ENCODE measurements around the gene PHF21A.

The PHF21A gene

GRCh38 chr11:46121301-46121723, at the start of gene PHF21A:
Gene PHF21A (minus strand): TSS chr11:46121454. CDS start chr11:46084219, 37,235 bp downstream.
- no peaks in the 10 kb centered on the region for H3K27me3 ChIP-seq (ENCODE audit: insufficient read depth, low read length)
- H3K36me3 ChIP-seq (ENCODE audit: insufficient read depth, low read length): no peaks in the 10 kb centered on the region
- peak within 1 kb of the TSS; percentile 53 for H2AFZ ChIP-seq (ENCODE audit: low read length, unreplicated experiment)
- peak within 1 kb of the TSS; percentile 65 for H3K27ac ChIP-seq (ENCODE audit: low read depth, low read length)
- peaks cover 35% of the 10 kb centered on the region for H3K79me2 ChIP-seq (ENCODE audit: control insufficient read depth, insufficient read depth, low read length, unreplicated experiment)
- H3K4me3 ChIP-seq (ENCODE audit: low read depth, low read length): peak within 1 kb of the TSS; percentile 96
- H3K4me1 ChIP-seq (ENCODE audit: control insufficient read depth, insufficient read depth, low read length, unreplicated experiment): peaks cover 23% of the 10 kb centered on the region

GRCh38 chr11:46170797-46171196, 49.5 kb upstream of the PHF21A start:
- Histone ChIP-seq H3K27ac (ENCODE audit: low read depth, low read length) (no peak overlapping the region), H3K79me2 (ENCODE audit: control insufficient read depth, insufficient read depth, low read length, unreplicated experiment) (no peaks in the 10 kb centered on the region), H3K4me1 (ENCODE audit: control insufficient read depth, insufficient read depth, low read length, unreplicated experiment) (no peaks in the 10 kb centered on the region), H3K36me3 (ENCODE audit: insufficient read depth, low read length) (no peaks in the 10 kb centered on the region), H3K27me3 (ENCODE audit: insufficient read depth, low read length) (peaks cover 18% of the 10 kb centered on the region), H3K4me3 (ENCODE audit: low read depth, low read length) (no peak overlapping the region), H2AFZ (ENCODE audit: low read length, unreplicated experiment) (no peak overlapping the region)

- H3K4me1 ChIP-seq (ENCODE audit: control insufficient read depth, insufficient read depth, low read length, unreplicated experiment): no peaks in the 10 kb centered on the region
- H3K27me3 ChIP-seq (ENCODE audit: insufficient read depth, low read length): peaks cover 62% of the 10 kb centered on the region
- no peak overlapping the region for H3K4me3 ChIP-seq (ENCODE audit: low read depth, low read length)
- H3K27ac ChIP-seq (ENCODE audit: low read depth, low read length): no peak overlapping the region
- H3K79me2 ChIP-seq (ENCODE audit: control insufficient read depth, insufficient read depth, low read length, unreplicated experiment): no peaks in the 10 kb centered on the region
- H2AFZ ChIP-seq (ENCODE audit: low read length, unreplicated experiment): no peak overlapping the region
- H3K36me3 ChIP-seq (ENCODE audit: insufficient read depth, low read length): no peaks in the 10 kb centered on the region
Observed at GRCh38 chr11:46162700-46163099, 41.4 kb upstream of the PHF21A start.

GRCh38 chr11:46161201-46161600, 39.9 kb upstream of the PHF21A start:
- H3K79me2 ChIP-seq (ENCODE audit: control insufficient read depth, insufficient read depth, low read length, unreplicated experiment): no peaks in the 10 kb centered on the region
- H3K4me1 ChIP-seq (ENCODE audit: control insufficient read depth, insufficient read depth, low read length, unreplicated experiment): no peaks in the 10 kb centered on the region
- no peak overlapping the region for H2AFZ ChIP-seq (ENCODE audit: low read length, unreplicated experiment)
- no peak overlapping the region for H3K27ac ChIP-seq (ENCODE audit: low read depth, low read length)
- H3K36me3 ChIP-seq (ENCODE audit: insufficient read depth, low read length): no peaks in the 10 kb centered on the region
- H3K4me3 ChIP-seq (ENCODE audit: low read depth, low read length): no peak overlapping the region
- H3K27me3 ChIP-seq (ENCODE audit: insufficient read depth, low read length): peaks cover 66% of the 10 kb centered on the region

GRCh38 chr11:46160100-46160499, 38.8 kb upstream of the PHF21A start:
- Histone ChIP-seq H3K36me3 (ENCODE audit: insufficient read depth, low read length) (no peaks in the 10 kb centered on the region), H3K27ac (ENCODE audit: low read depth, low read length) (no peak overlapping the region), H3K27me3 (ENCODE audit: insufficient read depth, low read length) (peaks cover 63% of the 10 kb centered on the region), H3K4me3 (ENCODE audit: low read depth, low read length) (no peak overlapping the region), H3K79me2 (ENCODE audit: control insufficient read depth, insufficient read depth, low read length, unreplicated experiment) (no peaks in the 10 kb centered on the region), H3K4me1 (ENCODE audit: control insufficient read depth, insufficient read depth, low read length, unreplicated experiment) (no peaks in the 10 kb centered on the region), H2AFZ (ENCODE audit: low read length, unreplicated experiment) (no peak overlapping the region)

GRCh38 chr11:46159680-46160079, 38.4 kb upstream of the PHF21A start:
- Histone ChIP-seq H2AFZ (ENCODE audit: low read length, unreplicated experiment) (no peak overlapping the region), H3K4me1 (ENCODE audit: control insufficient read depth, insufficient read depth, low read length, unreplicated experiment) (no peaks in the 10 kb centered on the region), H3K4me3 (ENCODE audit: low read depth, low read length) (no peak overlapping the region)

GRCh38 chr11:46149826-46150225, 28.6 kb upstream of the PHF21A start:
- H3K27me3 ChIP-seq (ENCODE audit: insufficient read depth, low read length): peaks cover 10% of the 10 kb centered on the region; the same call in 1 of the 2 replicates
- H3K36me3 ChIP-seq (ENCODE audit: insufficient read depth, low read length): no peaks in the 10 kb centered on the region
- no peak overlapping the region for H3K4me3 ChIP-seq (ENCODE audit: low read depth, low read length)
- H3K79me2 ChIP-seq (ENCODE audit: control insufficient read depth, insufficient read depth, low read length, unreplicated experiment): no peaks in the 10 kb centered on the region
- H2AFZ ChIP-seq (ENCODE audit: low read length, unreplicated experiment): no peak overlapping the region
- no peaks in the 10 kb centered on the region for H3K4me1 ChIP-seq (ENCODE audit: control insufficient read depth, insufficient read depth, low read length, unreplicated experiment)
- no peak overlapping the region for H3K27ac ChIP-seq (ENCODE audit: low read depth, low read length)

More at GRCh38 chr11:46159680-46160079, 38.4 kb upstream of the PHF21A start:
- Histone ChIP-seq H3K27ac (ENCODE audit: low read depth, low read length) (no peak overlapping the region), H3K79me2 (ENCODE audit: control insufficient read depth, insufficient read depth, low read length, unreplicated experiment) (no peaks in the 10 kb centered on the region), H3K27me3 (ENCODE audit: insufficient read depth, low read length) (peaks cover 58% of the 10 kb centered on the region), H3K36me3 (ENCODE audit: insufficient read depth, low read length) (no peaks in the 10 kb centered on the region)

- H3K4me1 ChIP-seq (ENCODE audit: control insufficient read depth, insufficient read depth, low read length, unreplicated experiment): no peaks in the 10 kb centered on the region
- H2AFZ ChIP-seq (ENCODE audit: low read length, unreplicated experiment): no peak overlapping the region
- H3K27ac ChIP-seq (ENCODE audit: low read depth, low read length): no peak overlapping the region
- H3K79me2 ChIP-seq (ENCODE audit: control insufficient read depth, insufficient read depth, low read length, unreplicated experiment): no peaks in the 10 kb centered on the region
- no peaks in the 10 kb centered on the region for H3K36me3 ChIP-seq (ENCODE audit: insufficient read depth, low read length)
- H3K27me3 ChIP-seq (ENCODE audit: insufficient read depth, low read length): peaks cover 10% of the 10 kb centered on the region; the same call in 1 of the 2 replicates
- no peak overlapping the region for H3K4me3 ChIP-seq (ENCODE audit: low read depth, low read length)
Observed at GRCh38 chr11:46149342-46149741, 28.1 kb upstream of the PHF21A start.

GRCh38 chr11:46144741-46145140, 23.5 kb upstream of the PHF21A start:
- H3K4me1 ChIP-seq (ENCODE audit: control insufficient read depth, insufficient read depth, low read length, unreplicated experiment): no peaks in the 10 kb centered on the region
- no peaks in the 10 kb centered on the region for H3K36me3 ChIP-seq (ENCODE audit: insufficient read depth, low read length)
- H3K27me3 ChIP-seq (ENCODE audit: insufficient read depth, low read length): peaks cover 10% of the 10 kb centered on the region; the same call in 1 of the 2 replicates
- no peaks in the 10 kb centered on the region for H3K79me2 ChIP-seq (ENCODE audit: control insufficient read depth, insufficient read depth, low read length, unreplicated experiment)
- H2AFZ ChIP-seq (ENCODE audit: low read length, unreplicated experiment): no peak overlapping the region
- H3K4me3 ChIP-seq (ENCODE audit: low read depth, low read length): no peak overlapping the region
- no peak overlapping the region for H3K27ac ChIP-seq (ENCODE audit: low read depth, low read length)

- H3K4me3 ChIP-seq (ENCODE audit: low read depth, low read length): no peak overlapping the region
Observed at GRCh38 chr11:46143049-46143806, 22.0 kb upstream of the PHF21A start.

GRCh38 chr11:46142561-46142960, 21.3 kb upstream of the PHF21A start:
- H3K79me2 ChIP-seq (ENCODE audit: control insufficient read depth, insufficient read depth, low read length, unreplicated experiment): no peaks in the 10 kb centered on the region
- H3K27me3 ChIP-seq (ENCODE audit: insufficient read depth, low read length): peaks cover 2% of the 10 kb centered on the region; the same call in 1 of the 2 replicates
- no peaks in the 10 kb centered on the region for H3K36me3 ChIP-seq (ENCODE audit: insufficient read depth, low read length)
- no peak overlapping the region for H3K27ac ChIP-seq (ENCODE audit: low read depth, low read length)
- no peaks in the 10 kb centered on the region for H3K4me1 ChIP-seq (ENCODE audit: control insufficient read depth, insufficient read depth, low read length, unreplicated experiment)
- H3K4me3 ChIP-seq (ENCODE audit: low read depth, low read length): no peak overlapping the region
- H2AFZ ChIP-seq (ENCODE audit: low read length, unreplicated experiment): no peak overlapping the region

More at GRCh38 chr11:46143049-46143806, 22.0 kb upstream of the PHF21A start:
- Histone ChIP-seq H3K79me2 (ENCODE audit: control insufficient read depth, insufficient read depth, low read length, unreplicated experiment) (no peaks in the 10 kb centered on the region), H3K27ac (ENCODE audit: low read depth, low read length) (no peak overlapping the region), H3K4me1 (ENCODE audit: control insufficient read depth, insufficient read depth, low read length, unreplicated experiment) (no peaks in the 10 kb centered on the region), H2AFZ (ENCODE audit: low read length, unreplicated experiment) (no peak overlapping the region), H3K27me3 (ENCODE audit: insufficient read depth, low read length) (no peaks in the 10 kb centered on the region), H3K36me3 (ENCODE audit: insufficient read depth, low read length) (no peaks in the 10 kb centered on the region)

Measured in ACC112 (cell line).